ENCODE measurements around the gene C3orf22.
"Not testable (repeated sequence)": the region's sequence is repeated elsewhere in the genome, so short reads cannot be mapped to it uniquely, and the experiment has no call there.

The C3orf22 gene

DNA sequence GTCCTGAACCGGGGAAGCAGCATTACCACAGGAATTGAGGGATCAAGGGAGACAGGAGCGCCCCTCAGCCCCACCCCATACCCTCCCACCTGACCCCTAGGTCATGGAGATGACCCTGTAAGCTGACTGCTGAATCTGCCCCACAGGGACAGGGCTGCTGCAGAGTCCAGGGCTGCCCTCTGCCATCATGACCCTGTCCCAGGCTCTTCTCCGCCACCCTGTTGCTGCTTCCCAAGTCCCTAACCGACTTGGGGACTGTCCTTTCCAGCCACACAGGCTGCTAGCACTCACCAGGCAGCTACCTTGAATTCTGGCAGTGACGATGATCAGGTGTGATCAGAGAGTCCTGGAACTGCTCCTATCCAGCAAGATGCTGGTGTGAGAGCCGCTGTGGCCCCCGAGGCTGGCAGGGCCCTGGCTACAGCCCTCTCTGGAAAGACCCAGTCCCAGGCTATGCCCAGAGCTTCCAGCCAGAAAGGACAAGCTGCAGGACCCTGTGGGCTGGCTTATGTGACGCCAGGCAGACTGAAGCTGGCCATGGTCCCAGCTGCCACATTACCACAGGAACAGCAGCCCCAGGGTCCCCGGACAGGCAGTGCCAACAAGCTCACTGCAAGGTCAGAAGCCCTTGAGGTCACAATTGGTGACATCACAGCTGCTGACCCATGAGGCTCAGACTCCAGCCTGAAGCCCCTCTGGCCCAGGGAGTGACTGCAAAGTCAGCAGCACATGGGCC, at the start of gene C3orf22:
C3orf22 (minus strand) TSS at position 597 of the 736 bp plus-strand sequence. CDS start 5,542 bp downstream, outside the sequence.
- peak; percentile 47 for DNase-seq

DNA sequence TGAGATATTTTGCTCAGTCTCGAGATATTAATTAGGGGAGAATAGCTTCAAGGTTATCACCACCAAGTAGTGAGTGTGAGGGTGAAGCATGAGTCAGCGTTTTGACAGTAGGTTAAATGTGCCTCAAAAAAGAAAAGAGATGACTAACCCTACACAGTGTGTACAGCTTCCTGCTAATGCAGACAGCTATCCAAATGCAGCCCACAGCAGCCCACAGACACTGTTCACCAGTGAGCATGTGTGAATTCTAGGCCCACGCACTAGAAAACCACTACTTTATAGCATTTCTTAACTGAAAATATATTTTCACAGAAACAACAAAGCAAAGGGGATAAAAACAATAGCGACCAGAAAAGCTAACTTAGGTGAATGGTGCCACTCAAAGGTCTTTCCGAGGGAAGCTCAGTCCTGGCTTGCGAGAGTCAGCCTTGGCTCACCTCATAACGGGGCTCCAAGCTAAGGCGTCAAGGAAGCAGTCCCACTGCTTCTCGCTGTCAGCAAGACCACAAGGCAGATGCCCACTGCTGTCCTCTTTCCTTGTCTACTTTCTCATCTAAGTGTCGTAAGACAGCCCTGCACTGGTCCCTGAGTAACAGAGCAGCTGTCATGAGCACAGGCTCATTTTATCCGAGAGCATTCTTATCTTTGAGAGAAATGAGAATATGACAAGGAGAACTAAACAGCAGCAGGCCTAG, 48.6 kb upstream of the C3orf22 start:
- no peak for DNase-seq

DNA sequence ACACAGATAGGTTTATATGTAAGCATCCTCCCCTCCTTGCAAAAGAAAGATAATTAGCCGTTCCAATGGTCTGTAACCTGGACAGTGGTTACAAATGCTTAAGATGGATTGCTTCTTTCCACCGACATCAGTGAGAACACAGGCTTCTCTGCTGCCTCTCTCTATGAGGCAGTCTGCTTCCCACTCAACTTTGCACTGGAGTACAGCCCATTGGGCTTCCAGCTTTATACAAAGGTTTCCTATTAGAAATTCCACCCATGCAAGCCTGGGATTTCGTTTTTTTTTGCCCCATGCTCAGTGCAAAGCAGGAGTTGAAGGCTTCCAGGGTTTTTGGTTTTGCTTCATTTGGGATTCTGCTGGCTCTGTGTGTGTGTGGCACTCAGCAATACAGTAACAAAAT, 47.3 kb upstream of the C3orf22 start:
- DNase-seq: no peak

DNA sequence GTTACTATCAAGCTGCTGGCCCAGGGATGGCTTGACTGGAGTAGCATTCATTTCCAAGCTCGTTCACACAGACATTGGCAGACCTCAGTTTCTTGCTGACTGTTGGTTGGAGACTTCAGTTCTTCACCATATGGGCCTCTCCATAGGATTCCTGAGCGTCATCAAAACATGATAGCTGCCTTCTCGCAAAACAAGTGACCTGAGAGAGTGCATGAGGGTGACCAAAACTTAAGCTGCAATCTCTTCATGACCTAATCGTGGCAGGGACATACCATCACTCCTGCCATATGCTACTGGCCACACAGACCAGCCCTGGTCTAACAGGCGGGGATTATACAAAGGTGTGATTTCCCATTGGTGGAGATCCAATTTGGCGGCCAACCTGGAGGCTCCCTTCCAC, 46.0 kb upstream of the C3orf22 start:
- no peak for DNase-seq

- no peak for DNase-seq
These were observed 40.4 kb upstream of the C3orf22 start for GRCh38 chr3:126599101-126599500.

GRCh38 chr3:126595479-126595878, 36.7 kb upstream of the C3orf22 start:
- DNase-seq: not testable (repeated sequence)

DNA sequence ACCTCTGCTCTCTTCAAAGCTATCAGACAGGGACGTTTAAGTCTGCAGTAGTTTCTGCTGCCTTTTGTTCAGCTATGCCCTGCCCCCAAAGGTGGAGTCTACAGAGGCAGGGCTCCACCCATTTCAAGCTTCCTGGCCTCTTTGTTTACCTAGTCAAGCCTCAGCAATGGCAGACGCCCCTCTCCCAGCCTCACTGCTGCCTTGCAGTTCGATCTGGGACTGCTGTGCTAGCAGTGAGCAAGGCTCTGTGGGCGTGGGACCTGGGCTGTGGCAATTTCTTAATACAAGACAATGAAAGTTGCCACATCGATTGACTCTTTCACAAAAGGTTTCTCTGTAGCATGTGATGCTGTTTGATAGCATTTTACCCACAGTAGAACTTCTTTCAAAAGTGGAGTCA, 32.8 kb upstream of the C3orf22 start:
- DNase-seq: not testable (repeated sequence)

DNA sequence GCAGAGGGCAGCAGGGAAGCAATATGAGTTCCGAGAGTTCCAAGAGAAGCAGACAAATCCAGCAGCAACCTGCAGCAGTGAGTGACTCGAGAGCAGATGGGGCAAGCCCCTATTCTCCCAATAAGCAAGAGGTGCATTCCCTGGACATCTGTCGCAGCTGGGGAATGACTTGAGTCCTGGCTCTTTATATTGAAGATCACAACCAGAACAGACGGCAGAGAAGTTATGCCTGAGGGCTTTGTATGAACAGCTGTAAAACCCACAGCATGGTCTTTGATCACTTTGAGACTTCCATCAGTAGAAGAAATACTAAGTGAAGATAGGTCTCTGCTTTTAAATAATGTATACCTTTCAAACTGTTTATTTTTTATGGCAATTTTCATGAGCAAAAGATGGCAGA, 23.6 kb upstream of the C3orf22 start:
- DNase-seq: no peak

GRCh38 chr3:126581569-126581968, 22.8 kb upstream of the C3orf22 start:
- no peak for DNase-seq

DNA sequence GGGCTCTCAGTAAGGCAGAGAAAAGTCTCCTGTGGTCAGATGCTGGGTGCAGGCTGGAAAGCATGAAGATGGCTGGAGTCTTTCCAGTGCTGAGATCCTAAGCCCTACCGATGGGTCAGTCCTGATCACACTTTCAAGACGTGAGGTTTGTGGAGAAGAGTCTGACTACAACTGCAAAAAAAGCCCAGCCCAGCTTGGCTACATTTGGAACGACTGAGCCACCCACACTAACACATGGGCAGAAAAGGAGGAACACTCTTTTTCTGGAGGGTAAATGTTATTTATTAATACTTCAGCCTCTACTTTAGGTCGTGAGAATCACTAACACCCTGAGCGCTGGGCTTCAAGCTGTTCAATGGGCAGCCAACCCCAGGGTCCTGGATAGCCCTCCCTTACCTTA, 22.0 kb upstream of the C3orf22 start:
- no peak for DNase-seq

DNA sequence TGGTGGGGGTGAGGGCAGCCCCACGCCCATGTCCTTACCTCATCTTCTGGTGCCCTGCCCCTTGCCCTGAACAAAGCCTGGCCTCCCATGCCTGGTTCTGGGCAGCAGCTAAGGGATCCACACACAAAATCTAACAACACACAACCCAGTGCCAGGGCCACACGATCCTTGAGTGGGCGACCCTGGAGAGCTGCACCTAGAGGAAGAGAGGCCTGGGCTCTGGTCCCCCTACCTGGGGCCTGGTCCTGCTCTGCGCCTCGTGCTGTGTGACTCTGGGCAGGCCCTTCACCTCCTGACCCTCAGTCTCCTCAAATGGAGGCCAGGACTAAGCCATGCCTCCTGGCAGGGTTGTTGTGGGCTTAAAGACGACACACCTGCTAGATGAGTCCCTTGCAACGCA, 20.0 kb upstream of the C3orf22 start:
- DNase-seq: no peak

- DNase-seq: no peak
These were observed 18.5 kb upstream of the C3orf22 start for GRCh38 chr3:126577261-126577660.

DNA sequence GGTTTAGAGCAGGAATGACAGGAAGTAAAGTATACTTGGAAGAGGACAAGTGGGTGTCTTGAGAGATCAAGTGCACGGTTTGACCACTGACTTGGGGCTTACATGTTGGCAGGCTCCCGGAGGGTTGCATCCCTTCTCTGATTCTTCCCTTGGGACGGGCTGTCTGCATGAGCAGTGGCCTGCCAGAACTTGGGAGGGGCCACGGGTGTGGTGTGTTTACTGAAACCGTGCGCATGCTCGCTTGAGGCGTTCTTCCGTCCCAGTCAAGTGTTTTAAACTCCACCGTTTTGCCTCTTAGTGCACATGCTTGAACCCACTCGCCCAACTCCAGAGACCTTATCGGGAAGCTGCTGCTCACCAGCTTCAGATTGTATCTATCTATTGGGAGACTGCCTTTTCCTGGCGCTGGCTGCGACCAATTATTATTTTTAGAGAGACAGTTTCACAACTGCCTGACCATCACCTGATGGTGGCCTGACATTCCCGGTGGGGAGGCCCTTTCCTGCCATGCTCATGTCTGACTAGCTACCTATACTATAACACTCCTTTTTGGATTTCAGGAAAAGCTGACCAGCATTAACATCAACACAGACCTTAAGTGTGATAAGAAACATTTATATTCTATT, 14.9 kb upstream of the C3orf22 start:
- no peak for DNase-seq

- no peak for DNase-seq
These were observed 12.3 kb upstream of the C3orf22 start for GRCh38 chr3:126571078-126571477.

DNA sequence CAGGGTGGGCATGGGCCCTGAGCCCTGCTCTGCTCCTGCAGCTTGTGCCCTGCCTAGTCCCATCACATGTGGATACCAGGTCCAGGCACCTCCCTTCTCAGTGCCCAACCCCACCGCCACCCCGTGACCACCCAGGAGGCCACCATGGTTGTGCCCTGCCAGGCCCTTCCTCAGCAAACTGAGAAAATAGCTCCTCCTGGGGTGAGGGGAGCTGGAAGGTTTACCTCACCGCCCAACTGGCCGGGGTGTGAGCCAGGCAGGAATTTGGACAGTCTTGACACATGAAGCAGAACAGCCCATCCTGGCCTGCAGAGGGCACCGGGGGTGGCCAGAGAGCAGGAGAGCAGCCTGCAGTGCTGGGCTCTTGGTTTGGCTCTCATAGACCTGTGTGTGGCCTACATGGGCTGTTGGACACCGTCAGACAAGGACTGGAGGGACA, 11.4 kb upstream of the C3orf22 start:
- DNase-seq: no peak

DNA sequence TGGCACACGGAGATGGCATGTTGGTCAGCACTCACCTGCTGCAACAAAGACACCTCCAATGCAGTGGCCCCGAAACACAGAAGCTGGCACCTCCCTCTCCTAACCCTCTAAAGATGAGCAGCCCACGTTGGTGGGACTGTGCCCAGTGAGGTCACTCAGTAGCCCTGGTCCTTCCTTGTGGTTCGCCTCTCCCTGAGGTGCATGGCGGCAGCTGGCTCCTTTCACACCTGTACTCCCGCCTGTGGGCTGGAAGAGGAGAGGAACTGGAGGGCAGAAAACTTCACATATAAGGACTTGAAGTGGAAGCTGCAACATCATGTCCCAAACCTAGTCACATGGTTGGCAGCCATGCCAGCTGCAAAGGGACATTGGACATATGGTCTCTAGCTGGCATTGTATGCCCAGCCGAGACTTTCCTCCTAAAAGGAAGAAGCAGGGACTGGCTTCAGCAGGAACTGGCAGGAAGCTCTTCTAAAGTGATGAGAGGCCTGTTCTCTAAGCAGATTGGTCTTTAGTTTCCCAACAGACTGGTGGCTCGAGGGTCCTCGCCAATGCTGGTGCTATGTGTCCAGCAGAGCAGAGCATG, 10.8 kb upstream of the C3orf22 start:
- DNase-seq: no peak

- peak; percentile 50 for DNase-seq
These were observed 10.1 kb upstream of the C3orf22 start for GRCh38 chr3:126568776-126569342.

GRCh38 chr3:126567696-126568438, 9.1 kb upstream of the C3orf22 start:
- peak; percentile 40 for DNase-seq

DNA sequence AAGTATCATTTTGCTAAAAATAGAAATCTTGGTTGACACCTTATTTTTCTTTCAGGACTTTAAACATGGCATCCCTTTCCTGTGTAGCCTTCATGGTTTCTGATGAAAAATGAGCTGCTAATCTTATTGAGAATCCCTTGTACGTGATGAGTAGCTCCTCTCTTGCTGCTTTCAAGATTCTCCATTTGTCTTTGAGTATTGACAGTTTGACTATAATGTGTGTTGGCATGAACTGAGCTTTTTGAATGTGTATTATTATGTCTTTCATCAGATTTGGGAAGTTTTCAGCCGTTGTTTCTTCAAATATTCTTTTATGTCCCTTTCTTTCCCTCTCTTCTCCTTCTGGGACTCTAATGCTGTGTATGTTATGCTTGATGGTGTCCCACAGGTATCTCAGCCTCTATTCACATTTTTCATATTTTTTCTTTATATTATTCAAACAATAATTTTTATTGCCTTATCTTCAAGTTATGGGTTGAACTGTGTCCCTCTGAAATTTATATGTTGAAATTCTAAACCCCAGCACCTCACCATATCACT, 4.1 kb upstream of the C3orf22 start:
- DNase-seq: no peak

DNA sequence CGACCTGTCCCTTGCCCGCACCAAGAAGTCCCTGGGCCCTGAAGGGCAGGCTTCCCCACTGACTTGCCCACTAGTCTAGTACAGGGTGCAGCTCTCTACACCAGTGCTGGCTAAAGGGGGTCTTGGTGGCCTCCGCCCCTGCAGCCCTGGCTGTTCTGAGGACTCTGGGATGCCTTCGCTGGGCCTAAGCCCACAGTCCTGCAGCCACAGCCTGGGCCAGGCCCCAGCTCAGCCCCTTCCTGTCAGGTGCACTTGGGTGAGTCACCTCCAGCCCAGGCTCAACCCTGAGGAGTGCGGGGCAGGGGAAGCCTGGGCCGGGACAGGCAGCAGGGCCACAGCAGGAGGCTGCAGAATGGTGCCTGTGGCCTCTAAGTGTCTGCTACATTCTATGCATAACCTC, 971 bp downstream of the C3orf22 start:
- DNase-seq: peak; percentile 41

- DNase-seq: no peak
These were observed 1.4 kb downstream of the C3orf22 start for GRCh38 chr3:126557415-126557745.

All from activated CD8-positive, alpha-beta memory T cell treated with anti-CD3 and anti-CD28 coated beads for 24 hours (primary cell).